HG02970 (cell line): Measurements from ENCODE around the gene ARHGDIB.

Source experiments
- ATAC-seq: cut with Tn5 transposase; IDR thresholded peaks from one replicate; pipeline ENCODE4 v1.9.1; 2021; ENCODE audit warnings: mild to moderate bottlenecking, moderate library complexity, moderate number of reproducible peaks; ENCODE audit not compliant: unreplicated experiment, low FRiP score

The ARHGDIB gene

DNA sequence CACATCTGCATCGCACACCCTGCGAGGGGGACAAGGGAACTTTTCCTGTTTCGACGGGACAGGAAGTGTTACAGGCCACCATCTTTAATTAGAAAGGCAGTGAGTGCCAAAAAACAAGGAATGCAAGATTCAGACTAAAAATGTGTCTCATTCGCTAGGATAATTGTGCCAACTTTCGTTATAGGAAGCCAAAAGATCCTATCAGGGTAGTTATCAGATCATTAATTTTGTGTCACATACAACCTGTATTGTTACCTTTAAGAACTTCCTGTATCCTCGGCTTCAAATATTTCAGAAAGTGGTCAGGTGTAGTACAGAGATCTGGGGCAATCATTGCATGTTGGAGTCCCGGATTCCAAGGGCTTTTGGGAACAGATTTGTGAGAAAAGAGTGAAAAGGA lies 56.5 kb downstream of the ARHGDIB start:
- no peak for ATAC-seq

DNA sequence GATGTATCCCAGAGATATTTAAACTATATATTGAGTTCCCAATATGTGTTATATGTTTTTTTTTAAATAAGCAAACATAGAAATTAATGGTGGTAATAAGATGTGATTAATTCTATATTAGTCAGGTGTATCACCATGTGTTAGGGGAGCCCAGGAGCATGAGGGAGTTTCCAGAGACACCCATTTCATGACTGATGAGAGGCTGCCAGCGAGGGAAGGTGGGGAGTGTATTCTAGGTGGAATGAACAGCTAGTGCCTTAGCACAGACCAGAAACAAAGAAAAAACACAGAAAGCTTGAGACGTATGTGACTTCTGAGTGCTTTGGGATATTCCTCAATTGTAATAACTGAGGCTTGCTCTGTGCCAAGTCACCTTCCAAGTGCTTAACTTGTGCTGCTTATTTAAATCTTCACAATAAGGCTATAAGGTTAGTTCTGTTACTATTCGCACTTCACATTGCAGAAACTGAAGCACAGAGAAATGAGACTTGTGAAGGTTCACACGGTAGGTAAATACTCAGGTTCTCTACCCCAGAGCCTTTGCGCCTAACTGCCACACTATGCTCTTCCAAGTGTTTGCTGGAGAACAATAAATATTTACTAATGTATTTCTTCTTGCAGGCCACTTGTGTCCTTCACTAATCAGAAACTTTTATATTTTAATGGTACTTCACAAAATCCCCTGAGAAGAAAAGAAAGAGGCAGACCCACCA lies 57.9 kb downstream of the ARHGDIB start:
- no peak for ATAC-seq

DNA sequence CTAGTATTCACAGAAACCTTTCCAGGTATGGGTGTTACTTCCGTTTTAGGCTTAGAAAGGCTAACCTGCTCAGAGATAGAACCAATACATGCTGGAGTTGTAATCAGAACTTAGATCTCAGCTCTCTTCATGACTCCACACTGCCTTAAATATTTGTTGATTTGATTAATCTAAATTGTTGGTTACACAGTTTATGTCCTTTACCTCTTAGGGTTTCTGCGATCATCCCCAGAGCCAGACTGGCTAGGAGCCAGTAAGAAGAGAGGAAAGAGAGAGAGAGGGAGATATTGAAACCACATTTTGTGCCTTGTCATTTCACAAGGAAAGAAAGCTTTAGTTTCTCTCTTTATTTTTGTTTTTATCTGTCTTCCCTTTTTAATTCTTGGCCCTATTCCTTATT lies 58.9 kb downstream of the ARHGDIB start:
- ATAC-seq: no peak

DNA sequence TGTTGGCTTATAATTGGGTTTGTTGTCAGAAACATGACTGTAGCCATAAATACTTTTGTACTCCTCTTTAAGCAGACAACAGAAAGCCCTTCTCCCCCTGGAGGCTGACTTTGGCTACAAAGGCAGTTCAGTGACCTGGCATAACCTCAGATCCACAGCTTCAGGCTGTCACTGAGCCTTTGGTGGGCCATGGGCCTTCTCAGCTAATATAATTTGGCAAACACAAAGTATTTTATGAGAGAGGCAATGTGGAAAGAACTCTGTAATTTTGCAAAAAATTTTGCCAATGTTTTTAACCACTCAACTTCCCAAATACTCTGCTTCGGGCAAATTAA lies 60.2 kb downstream of the ARHGDIB start:
- no peak for ATAC-seq

DNA sequence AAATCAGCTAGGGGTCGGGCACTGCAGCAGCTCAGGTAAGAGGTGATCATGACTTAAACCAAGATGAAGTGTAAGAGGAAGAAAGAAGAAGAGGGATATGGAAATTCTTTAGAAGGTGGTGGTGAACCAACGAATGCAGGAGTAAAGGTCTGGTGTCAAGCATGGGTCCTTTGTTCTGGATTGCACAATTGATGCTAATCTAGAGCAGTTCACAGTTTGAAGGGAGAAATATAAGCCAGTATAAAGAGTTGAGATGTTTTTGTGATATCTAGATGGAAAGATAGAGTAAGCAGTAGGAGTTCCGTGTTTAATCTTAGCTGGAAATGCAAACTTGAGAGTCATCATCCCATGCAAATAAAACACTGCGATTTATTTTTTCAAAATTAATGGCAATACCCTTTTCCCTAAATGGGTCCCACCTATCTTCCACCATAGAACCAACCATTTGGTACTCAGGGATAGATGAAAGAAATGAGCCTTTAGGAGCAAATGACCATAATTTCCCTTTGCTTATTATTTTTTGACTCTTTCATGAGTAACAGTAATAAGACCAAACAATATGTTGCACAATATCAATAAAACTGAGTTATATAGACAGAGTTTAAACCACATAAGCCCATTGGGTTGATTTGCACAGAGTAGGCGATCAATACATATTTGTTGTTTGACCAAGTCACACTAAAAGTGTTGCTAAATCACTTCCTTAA lies 60.7 kb downstream of the ARHGDIB start:
- no peak for ATAC-seq

DNA sequence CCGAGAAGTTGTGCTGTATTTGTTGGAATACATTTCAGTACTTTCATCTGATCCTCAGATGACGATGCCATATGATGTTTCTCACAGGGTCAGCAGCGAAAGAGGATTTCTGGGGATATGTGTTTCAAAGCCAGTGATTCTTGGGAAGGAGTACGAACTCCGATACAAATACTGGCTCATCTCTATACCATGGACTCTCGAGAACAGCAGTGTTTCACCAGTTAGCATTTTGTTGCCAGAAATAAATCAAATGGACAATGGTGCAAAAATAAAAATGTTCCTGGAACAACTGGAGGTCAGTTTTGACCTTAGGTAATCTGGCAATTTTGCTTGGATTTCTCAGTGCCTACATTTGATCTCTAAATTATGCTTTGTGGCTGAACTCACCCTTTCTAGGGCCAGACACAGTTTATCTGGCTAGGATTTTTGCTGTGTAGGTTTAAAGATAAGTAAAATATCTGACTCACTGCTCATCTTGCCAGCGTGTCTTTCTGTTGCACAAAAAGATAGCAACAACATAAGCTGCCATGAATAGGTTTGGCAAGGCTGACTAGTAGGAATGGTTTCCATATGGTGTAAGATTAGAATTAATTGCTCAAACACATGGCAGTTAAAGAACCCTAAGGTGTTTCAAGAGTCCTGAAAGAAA lies 64.8 kb downstream of the ARHGDIB start:
- ATAC-seq: no peak

DNA sequence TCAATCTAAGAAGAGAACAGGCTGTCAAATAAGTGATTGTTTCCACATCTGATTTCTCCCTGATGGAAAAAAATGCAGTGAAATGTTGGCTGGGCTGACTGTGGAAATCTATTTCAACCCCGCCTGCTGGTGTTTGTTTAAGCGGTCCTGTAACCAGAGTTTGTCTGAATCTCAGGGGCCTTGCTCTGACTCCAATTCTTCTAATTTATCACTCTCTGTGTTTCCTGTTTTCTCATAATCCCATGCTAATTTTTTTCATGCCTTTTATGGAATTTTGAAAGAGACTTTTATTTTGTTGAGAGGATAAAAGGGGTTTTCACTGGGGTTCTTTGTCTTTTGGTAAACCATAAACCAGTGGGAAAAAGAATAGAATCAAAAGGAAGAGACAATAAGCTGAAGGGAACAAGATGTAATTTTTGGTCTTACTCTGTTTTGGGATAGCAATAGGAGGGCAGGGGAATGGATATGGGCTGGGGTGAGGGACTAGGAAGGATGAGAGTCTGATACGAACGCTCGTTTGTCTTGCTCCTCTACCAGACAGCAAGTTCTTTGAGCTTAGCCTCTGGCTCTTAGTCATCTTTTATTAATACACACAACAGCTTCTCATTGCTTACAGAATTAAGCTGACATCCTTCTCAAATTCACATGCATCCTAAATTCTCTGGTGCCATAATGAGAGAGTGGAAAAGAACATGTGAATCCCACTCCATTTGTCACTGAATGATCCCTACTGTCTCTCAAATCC lies 67.7 kb downstream of the ARHGDIB start:
- ATAC-seq: no peak

DNA sequence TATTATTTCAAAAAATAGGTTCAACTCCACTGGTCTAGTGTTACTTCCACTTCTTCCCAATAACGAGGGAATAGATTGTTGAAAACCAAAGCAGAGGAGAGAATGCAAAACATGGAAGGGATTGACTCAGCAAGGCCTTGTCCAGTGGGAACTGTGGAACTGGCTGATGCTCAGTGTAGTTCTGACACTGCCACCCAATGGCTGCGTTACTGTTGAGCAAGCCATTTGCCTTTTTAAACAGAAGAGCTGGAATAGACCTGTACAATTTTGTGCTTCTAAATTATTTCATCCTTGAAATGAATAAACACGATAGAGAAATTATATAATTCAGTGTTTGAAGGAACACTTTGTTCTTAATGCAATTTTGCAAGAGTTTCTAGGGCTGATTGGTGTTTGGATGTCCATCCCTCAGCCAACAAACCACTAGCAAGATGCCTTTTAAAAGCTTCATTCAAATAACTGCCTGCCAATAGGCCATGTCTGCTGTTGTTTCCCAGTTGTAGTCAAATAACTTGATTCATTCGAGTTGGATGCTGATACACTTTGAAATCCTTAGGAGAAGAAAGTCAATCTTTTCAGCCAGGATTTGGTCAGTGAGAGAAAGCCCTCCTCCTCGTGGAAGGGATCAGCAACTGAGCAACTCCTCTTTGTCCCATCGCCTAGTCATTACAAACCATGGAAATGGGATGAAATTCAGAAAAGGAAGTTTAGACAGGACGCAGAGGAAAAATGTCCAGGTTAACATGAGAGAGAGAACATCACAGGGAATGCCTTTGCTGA lies 68.5 kb downstream of the ARHGDIB start:
- ATAC-seq: no peak
